ENCODE measurements around the gene LCN6.
"Not testable (repeated sequence)": the region's sequence is repeated elsewhere in the genome, so short reads cannot be mapped to it uniquely, and the experiment has no call there.

Gene LCN6

GRCh38 chr9:136757751-136758140 lies 9.4 kb upstream of the LCN6 start:
- H3K9me2 ChIP-seq (replicated peaks; ENCODE audit: insufficient read depth, low read length): no peaks in the 10 kb centered on the region
- no peaks in the 10 kb centered on the region for H3K27me3 ChIP-seq (ENCODE audit: low read length)
- no peak overlapping the region for H2AFZ ChIP-seq (ENCODE audit: low read depth, low read length, severe bottlenecking)
- TF ChIP-seq EZH2phosphoT487 (conservative IDR thresholded peaks at IDR 0.05; ENCODE audit: low read length): no peak
- no peak for TF ChIP-seq CTCF (IDR thresholded peaks at IDR 0.05; ENCODE audit: insufficient read depth, low read length, poor library complexity, severe bottlenecking)
- H3K79me2 ChIP-seq (ENCODE audit: insufficient read depth, low read length): no peaks in the 10 kb centered on the region
- no peaks in the 10 kb centered on the region for H4K20me1 ChIP-seq (ENCODE audit: low read depth, low read length)
- H3K9me3 ChIP-seq (ENCODE audit: insufficient read depth, low read length): no peaks in the 10 kb centered on the region
- no peaks in the 10 kb centered on the region for H3F3A ChIP-seq (ENCODE audit: insufficient read depth)
- H3K4me3 ChIP-seq (ENCODE audit: insufficient read depth, low read length, poor library complexity, severe bottlenecking): no peak overlapping the region
- H3K36me3 ChIP-seq (ENCODE audit: low read length): no peaks in the 10 kb centered on the region
- H3K27ac ChIP-seq (ENCODE audit: low read depth, low read length): no peak overlapping the region
- no peak overlapping the region for H3K4me2 ChIP-seq (ENCODE audit: low read depth, low read length, poor library complexity, severe bottlenecking)
- no peak overlapping the region for H3K9ac ChIP-seq (ENCODE audit: low read length)

GRCh38 chr9:136757328-136757727 lies 9.0 kb upstream of the LCN6 start:
- Histone ChIP-seq H3F3A (ENCODE audit: insufficient read depth) (no peaks in the 10 kb centered on the region), H3K4me2 (ENCODE audit: low read depth, low read length, poor library complexity, severe bottlenecking) (no peak overlapping the region), H3K9me2 (replicated peaks; ENCODE audit: insufficient read depth, low read length) (no peaks in the 10 kb centered on the region), H3K27me3 (ENCODE audit: low read length) (no peaks in the 10 kb centered on the region), H3K9ac (ENCODE audit: low read length) (no peak overlapping the region), H4K20me1 (ENCODE audit: low read depth, low read length) (no peaks in the 10 kb centered on the region), H2AFZ (ENCODE audit: low read depth, low read length, severe bottlenecking) (no peak overlapping the region), H3K27ac (ENCODE audit: low read depth, low read length) (no peak overlapping the region), H3K36me3 (ENCODE audit: low read length) (no peaks in the 10 kb centered on the region), H3K4me3 (ENCODE audit: insufficient read depth, low read length, poor library complexity, severe bottlenecking) (no peak overlapping the region), H3K79me2 (ENCODE audit: insufficient read depth, low read length) (no peaks in the 10 kb centered on the region), H3K9me3 (ENCODE audit: insufficient read depth, low read length) (no peaks in the 10 kb centered on the region)
- TF ChIP-seq EZH2phosphoT487 (conservative IDR thresholded peaks at IDR 0.05; ENCODE audit: low read length) (no peak), CTCF (IDR thresholded peaks at IDR 0.05; ENCODE audit: insufficient read depth, low read length, poor library complexity, severe bottlenecking) (no peak)

GRCh38 chr9:136756836-136757235 lies 8.5 kb upstream of the LCN6 start:
- TF ChIP-seq EZH2phosphoT487 (conservative IDR thresholded peaks at IDR 0.05; ENCODE audit: low read length): no peak
- TF ChIP-seq CTCF (IDR thresholded peaks at IDR 0.05; ENCODE audit: insufficient read depth, low read length, poor library complexity, severe bottlenecking): no peak
- Histone ChIP-seq H3K27ac (ENCODE audit: low read depth, low read length) (no peak overlapping the region), H3K4me3 (ENCODE audit: insufficient read depth, low read length, poor library complexity, severe bottlenecking) (no peak overlapping the region), H3K9me3 (ENCODE audit: insufficient read depth, low read length) (peaks cover 1% of the 10 kb centered on the region; the same call in 1 of the 2 replicates), H3K79me2 (ENCODE audit: insufficient read depth, low read length) (no peaks in the 10 kb centered on the region), H4K20me1 (ENCODE audit: low read depth, low read length) (no peaks in the 10 kb centered on the region), H3K27me3 (ENCODE audit: low read length) (no peaks in the 10 kb centered on the region), H3F3A (ENCODE audit: insufficient read depth) (no peaks in the 10 kb centered on the region), H2AFZ (ENCODE audit: low read depth, low read length, severe bottlenecking) (no peak overlapping the region), H3K9me2 (replicated peaks; ENCODE audit: insufficient read depth, low read length) (no peaks in the 10 kb centered on the region), H3K4me2 (ENCODE audit: low read depth, low read length, poor library complexity, severe bottlenecking) (no peak overlapping the region), H3K9ac (ENCODE audit: low read length) (no peak overlapping the region), H3K36me3 (ENCODE audit: low read length) (no peaks in the 10 kb centered on the region)

GRCh38 chr9:136756134-136756438 lies 7.8 kb upstream of the LCN6 start:
- no peak overlapping the region for H3K4me3 ChIP-seq (ENCODE audit: insufficient read depth, low read length, poor library complexity, severe bottlenecking)
- H3K9ac ChIP-seq (ENCODE audit: low read length): no peak overlapping the region
- no peaks in the 10 kb centered on the region for H4K20me1 ChIP-seq (ENCODE audit: low read depth, low read length)
- H3K9me3 ChIP-seq (ENCODE audit: insufficient read depth, low read length): peaks cover 9% of the 10 kb centered on the region; the same call in 1 of the 2 replicates
- H3K27ac ChIP-seq (ENCODE audit: low read depth, low read length): no peak overlapping the region
- no peak overlapping the region for H2AFZ ChIP-seq (ENCODE audit: low read depth, low read length, severe bottlenecking)
- TF ChIP-seq CTCF (IDR thresholded peaks at IDR 0.05; ENCODE audit: insufficient read depth, low read length, poor library complexity, severe bottlenecking) (no peak), EZH2phosphoT487 (conservative IDR thresholded peaks at IDR 0.05; ENCODE audit: low read length) (no peak)
- no peaks in the 10 kb centered on the region for H3K79me2 ChIP-seq (ENCODE audit: insufficient read depth, low read length)
- no peaks in the 10 kb centered on the region for H3F3A ChIP-seq (ENCODE audit: insufficient read depth)
- no peaks in the 10 kb centered on the region for H3K36me3 ChIP-seq (ENCODE audit: low read length)
- no peaks in the 10 kb centered on the region for H3K27me3 ChIP-seq (ENCODE audit: low read length)
- H3K4me2 ChIP-seq (ENCODE audit: low read depth, low read length, poor library complexity, severe bottlenecking): no peak overlapping the region
- no peaks in the 10 kb centered on the region for H3K9me2 ChIP-seq (replicated peaks; ENCODE audit: insufficient read depth, low read length)

GRCh38 chr9:136755302-136756133 lies 7.2 kb upstream of the LCN6 start:
- H3K9me2 ChIP-seq (replicated peaks; ENCODE audit: insufficient read depth, low read length); H3K27me3 ChIP-seq (ENCODE audit: low read length); H2AFZ ChIP-seq (ENCODE audit: low read depth, low read length, severe bottlenecking); H3K9ac ChIP-seq (ENCODE audit: low read length); H3K36me3 ChIP-seq (ENCODE audit: low read length); H3K4me2 ChIP-seq (ENCODE audit: low read depth, low read length, poor library complexity, severe bottlenecking); H4K20me1 ChIP-seq (ENCODE audit: low read depth, low read length); H3K4me3 ChIP-seq (ENCODE audit: insufficient read depth, low read length, poor library complexity, severe bottlenecking); H3K79me2 ChIP-seq (ENCODE audit: insufficient read depth, low read length); H3F3A ChIP-seq (ENCODE audit: insufficient read depth); H3K27ac ChIP-seq (ENCODE audit: low read depth, low read length); H3K9me3 ChIP-seq (ENCODE audit: insufficient read depth, low read length): not testable (repeated sequence)

Data from SU-DHL-6 (cell line).